IMR-90 (cell line): ENCODE data around the gene EFEMP1. TPM values are rescaled to one million over a fixed set of nuclear protein-coding genes. Genes with fewer than 3 reads are reported as not detected.

Experiments
- ATAC-seq: fragments of 200-7000 bp; cut with Tn5 transposase; 2 replicates; pipeline ENCODE4 v1.9.1; 2020; ENCODE audit warnings: low read depth, mild to moderate bottlenecking, moderate library complexity
- BruUV-seq: library from RNA; stranded (reverse); fragments of 400-500 nt; replicated peaks from 2 replicates; lab custom pipeline; 2021; lab: Mats Ljungman, UMichigan
- CTCF ChIA-PET: fragments of 300-600 bp; formaldehyde crosslinking; extraction: SDS; loops from one replicate; lab custom pipeline; 2021; ENCODE audit warnings: antibody characterized with exemption; lab: Yijun Ruan, JAX
- POLR2A ChIA-PET: fragments of 300-600 bp; sonication (Branson Sonifier 250); formaldehyde crosslinking; loops from one replicate; lab custom pipeline; 2022; ENCODE audit warnings: antibody characterized with exemption; ENCODE audit not compliant: unreplicated experiment; lab: Charles Lee
- DNase-seq: peaks from one replicate; pipeline ENCODE4 v3.0.0; 2013
- H2AFZ ChIP-seq: replicated peaks from 2 replicates; pipeline ENCODE3; 2013; ENCODE audit warnings: low read length, mild to moderate bottlenecking; ENCODE audit not compliant: poor library complexity
- H2AK5ac ChIP-seq: 2 replicates; pipeline ENCODE4 v1.6.1; 2013; ENCODE audit warnings: low read depth, low read length, inconsistent platforms
- H2AK9ac ChIP-seq: replicated peaks from 2 replicates; pipeline ENCODE3; 2013; ENCODE audit warnings: mild to moderate bottlenecking, low read depth, low read length, moderate library complexity; ENCODE audit not compliant: poor library complexity
- H2BK120ac ChIP-seq: 2 replicates; pipeline ENCODE4 v1.6.1; 2013; ENCODE audit warnings: low read depth, low read length, inconsistent platforms
- H2BK15ac ChIP-seq: 3 replicates; pipeline ENCODE4 v1.6.1; 2013; ENCODE audit warnings: low read depth, low read length, inconsistent platforms
- H2BK20ac ChIP-seq: 2 replicates; pipeline ENCODE4 v1.6.1; 2013; ENCODE audit warnings: low read depth, mild to moderate bottlenecking, inconsistent platforms, low read length, moderate library complexity
- H2BK5ac ChIP-seq: 2 replicates; pipeline ENCODE4 v1.6.1; 2013; ENCODE audit warnings: mild to moderate bottlenecking, low read depth, low read length, inconsistent platforms; ENCODE audit not compliant: poor library complexity, severe bottlenecking
- H3K14ac ChIP-seq: replicated peaks from 2 replicates; pipeline ENCODE4 v1.6.1; 2013; ENCODE audit warnings: low read depth, low read length, inconsistent platforms
- H3K18ac ChIP-seq: 2 replicates; pipeline ENCODE4 v1.6.1; 2013; ENCODE audit warnings: low read depth, low read length, control low read depth
- H3K23ac ChIP-seq: 2 replicates; pipeline ENCODE4 v1.6.1; 2013; ENCODE audit warnings: low read depth, low read length, inconsistent platforms
- H3K27ac ChIP-seq: 2 replicates; pipeline ENCODE4 v1.5.1; 2013; ENCODE audit warnings: mild to moderate bottlenecking, control low read depth, low read length; ENCODE audit not compliant: insufficient read depth
- H3K27me3 ChIP-seq: 2 replicates; pipeline ENCODE4 v1.6.1; 2013; ENCODE audit warnings: low read length; ENCODE audit not compliant: control insufficient read depth, insufficient read depth
- H3K36me3 ChIP-seq: 2 replicates; pipeline ENCODE4 v1.6.1; 2013; ENCODE audit warnings: low read length, mixed read lengths; ENCODE audit not compliant: control insufficient read depth, insufficient read depth
- H3K4ac ChIP-seq: 2 replicates; pipeline ENCODE4 v1.6.1; 2013; ENCODE audit warnings: low read depth, low read length, inconsistent platforms
- H3K4me1 ChIP-seq: 2 replicates; pipeline ENCODE4 v1.6.1; 2013; ENCODE audit warnings: low read length, mixed read lengths; ENCODE audit not compliant: control insufficient read depth, insufficient read depth
- H3K4me2 ChIP-seq: 2 replicates; pipeline ENCODE4 v1.6.1; 2013; ENCODE audit warnings: low read depth, mild to moderate bottlenecking, control low read depth, low read length, moderate library complexity
- H3K4me3 ChIP-seq: 2 replicates; pipeline ENCODE4 v1.5.1; 2013; ENCODE audit warnings: low read depth, mild to moderate bottlenecking, control low read depth, low read length, moderate library complexity; ENCODE audit not compliant: insufficient read depth
- H3K56ac ChIP-seq: 2 replicates; pipeline ENCODE4 v1.6.1; 2013; ENCODE audit warnings: low read length, inconsistent platforms; ENCODE audit not compliant: insufficient read depth; ENCODE audit errors: extremely low read depth
- H3K79me1 ChIP-seq, 2 experiments: 2 replicates each; pipeline ENCODE4 v1.6.1; 2013; ENCODE audit warnings: low read length in 2 of 2, inconsistent platforms in 1 of 2, low read depth in 1 of 2
- H3K9ac ChIP-seq: 2 replicates; pipeline ENCODE4 v1.6.1; 2013; ENCODE audit warnings: low read depth, low read length, control low read depth
- H3K9me1 ChIP-seq: 2 replicates; pipeline ENCODE4 v1.6.1; 2013; ENCODE audit warnings: low read length, inconsistent platforms; ENCODE audit not compliant: insufficient read depth
- H3K9me3 ChIP-seq: 2 replicates; pipeline ENCODE4 v1.6.1; 2013; ENCODE audit warnings: low read length; ENCODE audit not compliant: control insufficient read depth, insufficient read depth
- H4K20me1 ChIP-seq: 2 replicates; pipeline ENCODE4 v1.6.1; 2013; ENCODE audit warnings: low read length, inconsistent platforms; ENCODE audit not compliant: insufficient read depth
- H4K5ac ChIP-seq: 2 replicates; pipeline ENCODE4 v1.6.1; 2013; ENCODE audit warnings: mild to moderate bottlenecking, low read depth, low read length, control low read depth
- H4K8ac ChIP-seq, 2 experiments: 2 replicates each; pipeline ENCODE4 v1.6.1; 2013; ENCODE audit warnings: low read depth in 2 of 2, low read length in 2 of 2, control low read depth in 1 of 2, inconsistent platforms in 1 of 2
- H4K91ac ChIP-seq: 2 replicates; pipeline ENCODE4 v1.6.1; 2013; ENCODE audit warnings: low read depth, low read length, inconsistent platforms; ENCODE audit not compliant: insufficient read depth
- BHLHE40 ChIP-seq: fragments of 150-350 bp; IDR thresholded peaks from 2 replicates; pipeline ENCODE4 v1.6.1; 2016; ENCODE audit warnings: mild to moderate bottlenecking, low read depth, low read length
- FOS ChIP-seq: fragments of 150-350 bp; IDR thresholded peaks from 2 replicates; pipeline ENCODE4 v1.6.1; 2016; ENCODE audit warnings: low read depth, low read length
- MAFK ChIP-seq: IDR thresholded peaks from 2 replicates; pipeline ENCODE4 v1.6.1; 2012; ENCODE audit warnings: low read depth, low read length, improper control_type of control experiment
- MAZ ChIP-seq: IDR thresholded peaks from 2 replicates; pipeline ENCODE4 v1.6.1; 2012; ENCODE audit warnings: low read depth, mild to moderate bottlenecking, low read length, improper control_type of control experiment, moderate library complexity, borderline replicate concordance
- MXI1 ChIP-seq: IDR thresholded peaks from 2 replicates; pipeline ENCODE4 v1.6.1; 2012; ENCODE audit warnings: low read depth, mild to moderate bottlenecking, low read length, moderate library complexity, borderline replicate concordance
- NFE2L2 ChIP-seq: fragments of 150-350 bp; IDR thresholded peaks from 2 replicates; pipeline ENCODE4 v1.6.1; 2016; ENCODE audit warnings: low read depth, mild to moderate bottlenecking, low read length
- POLR2A ChIP-seq: IDR thresholded peaks from 2 replicates; pipeline ENCODE4 v1.6.1; 2012; ENCODE audit warnings: mild to moderate bottlenecking, low read depth, low read length
- RCOR1 ChIP-seq: IDR thresholded peaks from 2 replicates; pipeline ENCODE4 v1.6.1; 2012; ENCODE audit warnings: mild to moderate bottlenecking, low read length, improper control_type of control experiment; ENCODE audit not compliant: insufficient replicate concordance
- WGBS, 2 experiments: methylation state at CpG; one replicate each; pipeline versions ENCODE4 v1.1.5 to v1.1.7; 2013; ENCODE audit warnings: missing lambda C conversion rate in 2 of 2; ENCODE audit not compliant: insufficient read length in 1 of 2; ENCODE audit errors: extremely low coverage in 2 of 2; 5-methylcytosine and 5-hydroxymethylcytosine counted together
- dilution Hi-C: fragments of 300-500 bp; cut with HindIII; formaldehyde crosslinking; loops from one replicate; pipeline ENCODE4 v1.14.3; 2018; ENCODE audit warnings: low sequenced_read_pairs; ENCODE audit not compliant: unreplicated experiment
- in situ Hi-C: fragments of 300-500 bp; cut with MboI; formaldehyde crosslinking; loops from 3 replicates; pipeline ENCODE4 v1.14.3; 2019; ENCODE audit warnings: low sequenced_read_pairs, inconsistent platforms, mixed read lengths
- intact Hi-C: fragments of 100-400 bp; cut with micrococcal nuclease; formaldehyde crosslinking; loops from 2 replicates; pipeline ENCODE4 v1.10.0; 2022
- polyA plus RNA-seq, 3 experiments: library from polyadenylated mRNA; depleted of rRNA; stranded (reverse); fragments of >200 nt; gene quantifications; 2 replicates each; pipeline ENCODE4 v1.2.3, GENCODE V29; 2012; ENCODE audit warnings: low replicate concordance in 1 of 3
- total RNA-seq: library from RNA; depleted of rRNA; stranded (reverse); fragments of >200 nt; gene quantifications from 2 replicates; pipeline ENCODE4 v1.2.3, GENCODE V29; 2012
- TF ChIP-seq, protein P1 (sequence below): conservative IDR thresholded peaks from 2 replicates; pipeline ENCODE4 v1.5.1; 2012; ENCODE audit warnings: mild to moderate bottlenecking, low read depth, low read length, improper control_type of control experiment
- TF ChIP-seq, protein P2 (sequence below): fragments of 150-350 bp; IDR thresholded peaks from 2 replicates; pipeline ENCODE4 v1.6.1; 2017; ENCODE audit warnings: mild to moderate bottlenecking, antibody characterized with exemption, low read length, low read depth

EFEMP1 gene
- total and polyA plus RNA-seq, 2 of the 4 experiments (the other 2 are of a cell fraction), result 214 to 219 TPM

DNA sequence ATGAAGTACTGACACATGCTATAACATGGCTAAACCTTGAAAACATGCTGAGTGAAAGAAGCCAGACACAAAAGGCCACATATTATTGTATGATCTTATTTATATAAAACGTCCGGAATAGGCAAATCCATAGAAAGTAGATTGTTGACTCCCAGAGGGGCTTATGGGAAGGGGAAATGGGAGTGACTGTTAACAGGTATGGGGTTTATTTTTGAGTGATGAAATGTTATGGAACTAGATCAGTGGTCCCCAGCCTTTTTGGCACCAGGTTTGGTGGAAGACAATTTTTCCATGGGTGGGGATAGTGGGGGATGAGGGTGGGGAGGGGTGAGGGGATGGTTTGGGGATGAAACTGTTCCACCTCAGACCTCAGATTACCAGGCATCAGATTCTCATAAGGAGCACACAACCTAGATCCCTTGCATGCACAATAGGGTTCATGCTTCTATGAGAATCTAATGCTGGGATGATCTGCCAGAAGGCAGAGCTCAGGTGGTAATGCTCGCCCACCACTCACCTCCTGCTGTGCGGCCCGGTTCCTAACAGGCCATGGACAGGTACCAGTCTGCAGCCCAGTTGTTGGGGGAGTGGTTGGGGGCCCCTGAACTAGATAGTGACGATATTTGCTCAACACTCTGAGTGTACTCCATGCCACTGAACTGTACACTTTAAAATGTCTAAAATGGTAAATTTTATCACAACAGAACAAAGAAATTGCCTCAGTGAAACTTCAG is 59.1 kb downstream of the EFEMP1 start (continued):
- no peak for TF ChIP-seq BHLHE40

DNA sequence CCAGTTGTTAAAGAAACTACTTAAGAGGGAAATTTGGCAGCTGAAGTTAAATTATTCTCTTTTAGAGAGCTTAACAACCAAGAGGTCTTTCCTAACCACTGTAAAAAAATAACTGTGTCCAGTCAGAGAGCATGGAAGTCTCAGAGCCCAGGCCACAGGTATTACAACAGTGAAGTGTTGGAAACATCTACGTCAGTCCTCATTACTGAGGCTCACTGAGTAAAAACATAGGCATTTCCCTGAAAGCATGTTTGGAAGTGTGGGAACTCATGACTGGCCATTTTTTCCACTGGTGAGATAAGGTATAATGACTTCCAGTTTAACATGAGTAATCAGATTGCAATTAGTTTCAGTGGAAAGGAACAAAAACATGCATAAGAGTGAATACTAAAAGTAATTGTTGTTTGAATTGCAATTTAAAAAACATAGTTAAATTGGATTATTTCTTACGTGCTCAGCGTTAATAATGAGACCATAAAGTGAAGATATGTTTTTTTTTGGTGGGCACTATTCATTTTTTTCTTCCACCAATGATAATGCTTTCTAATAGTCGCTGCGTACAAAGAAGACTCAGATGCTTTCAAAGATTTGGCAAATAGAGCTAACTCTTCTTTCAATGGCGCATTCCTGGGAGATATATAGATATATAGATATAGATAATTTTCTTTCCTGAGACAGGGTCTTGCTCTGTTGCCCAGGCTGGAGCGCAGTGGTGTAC is 60.8 kb downstream of the EFEMP1 start:
- peak overlapping the region; percentile 100 for H3K27ac ChIP-seq
- H2AK5ac ChIP-seq, result peak overlapping the region; percentile 99
- H3K79me1 ChIP-seq, result peaks cover 0 to 8% of the 10 kb centered on the region in 2 experiments; a peak in 1 of 4 replicates
- H3K9me3 ChIP-seq, result no peaks in the 10 kb centered on the region
- peak overlapping the region; percentile 95 for H3K23ac ChIP-seq
- CTCF ChIA-PET, result no interaction called here
- peak overlapping the region; percentile 99 for H2BK20ac ChIP-seq
- no peaks in the 10 kb centered on the region for H4K20me1 ChIP-seq
- H3K14ac ChIP-seq, result peak overlapping the region; percentile 93
- H4K8ac ChIP-seq, result peak overlapping the region; percentile 94 to 96
- H3K4me2 ChIP-seq, result no peak overlapping the region
- ATAC-seq, result peak; percentile 89
- H2AK9ac ChIP-seq, result no peak overlapping the region
- dilution Hi-C loops (no loop called here), intact Hi-C loops (loop anchor here (1.0 to 10.0 kb wide), 5 partner anchors 20 to 148 kb away; partner anchors contain the start of gene EFEMP1), in situ Hi-C loops (no loop called here)
- peak overlapping the region; percentile 18; the same call in 1 of the 2 replicates for H3K9ac ChIP-seq
- no TSS peak for BruUV-seq
- peak overlapping the region; percentile 82 for H3K56ac ChIP-seq
- POLR2A ChIA-PET, result interaction anchor here (1.0 kb wide), 1 partner anchor 12 kb away, joined by 3 read pairs; no protein-coding TSS in a partner anchor
- H3K4ac ChIP-seq, result peak overlapping the region; percentile 96
- no peak overlapping the region for H2AFZ ChIP-seq
- peak overlapping the region; percentile 98 for H3K18ac ChIP-seq
- no peak overlapping the region for H3K4me3 ChIP-seq
- peaks cover 13% of the 10 kb centered on the region for H3K9me1 ChIP-seq
- H4K91ac ChIP-seq, result peak overlapping the region; percentile 99
- H3K4me1 ChIP-seq, result peaks cover 16% of the 10 kb centered on the region
- H2BK15ac ChIP-seq, result peak overlapping the region; percentile 100; the same call in 1 of the 3 replicates
- H2BK120ac ChIP-seq, result peak overlapping the region; percentile 98
- H4K5ac ChIP-seq, result peak overlapping the region; percentile 98
- no CpG with 5 or more reads among the region's 7 CpGs for WGBS, 2 experiments
- H2BK5ac ChIP-seq, result peak overlapping the region; percentile 99
- no peaks in the 10 kb centered on the region for H3K27me3 ChIP-seq
- peaks cover 5% of the 10 kb centered on the region for H3K36me3 ChIP-seq
- peak; percentile 100 for DNase-seq
- TF ChIP-seq RCOR1, result no peak
- no peak for TF ChIP-seq MAZ
- TF ChIP-seq FOS, result peak; percentile 94
- TF ChIP-seq, protein P1, sequence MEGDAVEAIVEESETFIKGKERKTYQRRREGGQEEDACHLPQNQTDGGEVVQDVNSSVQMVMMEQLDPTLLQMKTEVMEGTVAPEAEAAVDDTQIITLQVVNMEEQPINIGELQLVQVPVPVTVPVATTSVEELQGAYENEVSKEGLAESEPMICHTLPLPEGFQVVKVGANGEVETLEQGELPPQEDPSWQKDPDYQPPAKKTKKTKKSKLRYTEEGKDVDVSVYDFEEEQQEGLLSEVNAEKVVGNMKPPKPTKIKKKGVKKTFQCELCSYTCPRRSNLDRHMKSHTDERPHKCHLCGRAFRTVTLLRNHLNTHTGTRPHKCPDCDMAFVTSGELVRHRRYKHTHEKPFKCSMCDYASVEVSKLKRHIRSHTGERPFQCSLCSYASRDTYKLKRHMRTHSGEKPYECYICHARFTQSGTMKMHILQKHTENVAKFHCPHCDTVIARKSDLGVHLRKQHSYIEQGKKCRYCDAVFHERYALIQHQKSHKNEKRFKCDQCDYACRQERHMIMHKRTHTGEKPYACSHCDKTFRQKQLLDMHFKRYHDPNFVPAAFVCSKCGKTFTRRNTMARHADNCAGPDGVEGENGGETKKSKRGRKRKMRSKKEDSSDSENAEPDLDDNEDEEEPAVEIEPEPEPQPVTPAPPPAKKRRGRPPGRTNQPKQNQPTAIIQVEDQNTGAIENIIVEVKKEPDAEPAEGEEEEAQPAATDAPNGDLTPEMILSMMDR, result no peak
- 0 out of 2 replicates have a peak, but pooled peaks have one; percentile 22 for TF ChIP-seq BHLHE40
- no peak for TF ChIP-seq MXI1
- peak; percentile 93 for TF ChIP-seq MAFK
- peak; percentile 8; the same call in 1 of the 2 replicates for TF ChIP-seq POLR2A
- TF ChIP-seq, protein P2, sequence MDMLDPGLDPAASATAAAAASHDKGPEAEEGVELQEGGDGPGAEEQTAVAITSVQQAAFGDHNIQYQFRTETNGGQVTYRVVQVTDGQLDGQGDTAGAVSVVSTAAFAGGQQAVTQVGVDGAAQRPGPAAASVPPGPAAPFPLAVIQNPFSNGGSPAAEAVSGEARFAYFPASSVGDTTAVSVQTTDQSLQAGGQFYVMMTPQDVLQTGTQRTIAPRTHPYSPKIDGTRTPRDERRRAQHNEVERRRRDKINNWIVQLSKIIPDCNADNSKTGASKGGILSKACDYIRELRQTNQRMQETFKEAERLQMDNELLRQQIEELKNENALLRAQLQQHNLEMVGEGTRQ, result no peak
- peak; percentile 98 for TF ChIP-seq NFE2L2
